Adrenal gland (tissue), 12 donors: ENCODE data around the gene MIPOL1. TPM values are rescaled to one million over a fixed set of nuclear protein-coding genes. Genes with fewer than 3 reads are reported as not detected.

Experiments
- DNase-seq, 7 donors: peaks; one replicate each; pipeline ENCODE4 v3.0.0-alpha.2; 2019 to 2020
- H3K27ac ChIP-seq, 5 donors: fragments of 200-600 bp; sonication (generic) in 4 of 5; 1 replicate in 3 of 5; 2 replicates in 2 of 5; pipeline versions ENCODE4 v1.5.1 to v1.8.0; 2016 to 2020; ENCODE audit warnings: mild to moderate bottlenecking in 1 of 5
- H3K27me3 ChIP-seq: fragments of 200-600 bp; 2 replicates; pipeline ENCODE4 v1.8.0; 2021
- H3K36me3 ChIP-seq, 2 donors: fragments of 200-600 bp; replicated peaks in 1 of 2; 1 replicate in 1 of 2; 2 replicates in 1 of 2; pipeline versions ENCODE4 v1.5.1 to v1.8.0; 2018 to 2022
- H3K4me1 ChIP-seq, 2 donors: fragments of 200-600 bp; replicated peaks in 1 of 2; 1 replicate in 1 of 2; 2 replicates in 1 of 2; pipeline versions ENCODE4 v1.5.1 to v1.8.0; 2018 to 2021
- H3K4me3 ChIP-seq, 4 donors: fragments of 200-600 bp; sonication (generic) in 3 of 4; one replicate each; pipeline ENCODE4 v1.5.1; 2016 to 2018
- H3K9me3 ChIP-seq, 3 donors: fragments of 200-600 bp; sonication (generic) in 1 of 3; replicated peaks in 1 of 3; 1 replicate in 2 of 3; 2 replicates in 1 of 3; pipeline versions ENCODE4 v1.5.1 to v1.8.0; 2016 to 2021
- POLR2A ChIP-seq, 2 donors: fragments of 450-650 bp; IDR thresholded peaks; one replicate each; pipeline ENCODE4 v1.6.1; 2017; ENCODE audit warnings: antibody characterized with exemption in 2 of 2, mild to moderate bottlenecking in 2 of 2, moderate library complexity in 1 of 2
- WGBS, 4 donors: extraction: QIAGEN DNeasy Blood & Tissue Kit in 2 of 4; methylation state at CpG; one replicate each; pipeline versions ENCODE4 v1.1.5 to v1.1.7; 2013 to 2017; 5-methylcytosine and 5-hydroxymethylcytosine counted together
- intact Hi-C, 2 donors: fragments of 100-400 bp; cut with DNase I; formaldehyde crosslinking; loops; one replicate each; pipeline versions ENCODE4 v1.14.1 to v1.15.0; 2022 to 2023
- polyA plus RNA-seq, 3 donors: library from polyadenylated mRNA; stranded (reverse); fragments of 200-250 nt in 2 of 3; fragments of 350-450 nt in 1 of 3; fragmentation: Illumina TruSeq in 1 of 3; extraction: RNeasy Lipid Tissue Mini Kit (QIAGEN cat#74804) in 1 of 3; gene quantifications; one replicate each; pipeline ENCODE4 v1.2.3, GENCODE V29; 2013 to 2014
- total RNA-seq, 9 donors: library from RNA; depleted of rRNA in 4 of 9; stranded (reverse); fragments of >200 nt in 4 of 9; fragments of 120-200 nt in 1 of 9; fragmentation: NEBNext Ultra II Directional in 1 of 9; extraction: Animal tissue kit (Norgen Biotek cat#: 25700) in 1 of 9; gene quantifications; one replicate each; pipeline versions ENCODE4 v1.1.0 to v1.2.4, GENCODE V29; 2013 to 2023
- TF ChIP-seq, protein P1 (sequence below), 6 experiments: fragments of 450-650 bp in 4 of 6; fragments of 200-600 bp in 2 of 6; sonication (generic) in 1 of 6; IDR thresholded peaks; 1 replicate in 5 of 6; 2 replicates in 1 of 6; pipeline versions ENCODE4 v1.5.1 to v1.8.0; 2016 to 2021; ENCODE audit warnings: antibody characterized with exemption in 6 of 6, mild to moderate bottlenecking in 2 of 6, moderate library complexity in 1 of 6
- donor health status: healthy with polysubstance abuse.
- donor health status: Bipolar disorder and iron deficiency.
- donor health status: DM: yes; HTN: yes; CAD: no.
- donor health status: DM: no; HTN: no; CAD: no.
- donor health status: DM: no; HTN: no; CAD: no.
- donor health status: DM: yes; HTN: yes; CAD: no.

MIPOL1 gene
- total and polyA plus RNA-seq, 12 donors, result 2.6 to 19.1 (median 7.8) TPM

- Histone ChIP-seq H3K9me3 (no peaks in the 10 kb centered on the region), H3K4me1 (no peaks in the 10 kb centered on the region), H3K27ac (no peak overlapping the region), H3K36me3 (no peaks in the 10 kb centered on the region), H3K27me3 (no peaks in the 10 kb centered on the region), H3K4me3 (no peak overlapping the region)
- intact Hi-C loops, result no loop called here
- DNase-seq, result no peak
- WGBS, 4 donors, result 90 to 96% (median 93%) methylated on average over 4 of the region's 4 CpGs
- TF ChIP-seq POLR2A (IDR thresholded peaks at IDR 0.05), result no peak
- TF ChIP-seq, protein P1, sequence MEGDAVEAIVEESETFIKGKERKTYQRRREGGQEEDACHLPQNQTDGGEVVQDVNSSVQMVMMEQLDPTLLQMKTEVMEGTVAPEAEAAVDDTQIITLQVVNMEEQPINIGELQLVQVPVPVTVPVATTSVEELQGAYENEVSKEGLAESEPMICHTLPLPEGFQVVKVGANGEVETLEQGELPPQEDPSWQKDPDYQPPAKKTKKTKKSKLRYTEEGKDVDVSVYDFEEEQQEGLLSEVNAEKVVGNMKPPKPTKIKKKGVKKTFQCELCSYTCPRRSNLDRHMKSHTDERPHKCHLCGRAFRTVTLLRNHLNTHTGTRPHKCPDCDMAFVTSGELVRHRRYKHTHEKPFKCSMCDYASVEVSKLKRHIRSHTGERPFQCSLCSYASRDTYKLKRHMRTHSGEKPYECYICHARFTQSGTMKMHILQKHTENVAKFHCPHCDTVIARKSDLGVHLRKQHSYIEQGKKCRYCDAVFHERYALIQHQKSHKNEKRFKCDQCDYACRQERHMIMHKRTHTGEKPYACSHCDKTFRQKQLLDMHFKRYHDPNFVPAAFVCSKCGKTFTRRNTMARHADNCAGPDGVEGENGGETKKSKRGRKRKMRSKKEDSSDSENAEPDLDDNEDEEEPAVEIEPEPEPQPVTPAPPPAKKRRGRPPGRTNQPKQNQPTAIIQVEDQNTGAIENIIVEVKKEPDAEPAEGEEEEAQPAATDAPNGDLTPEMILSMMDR (IDR thresholded peaks at IDR 0.05), result no peak
Measured at GRCh38 chr14:37571391-37571790, 373.7 kb downstream of the MIPOL1 start.

- Histone ChIP-seq H3K36me3 (no peaks in the 10 kb centered on the region), H3K4me3 (no peak overlapping the region), H3K4me1 (no peaks in the 10 kb centered on the region), H3K27ac (no peak overlapping the region), H3K9me3 (no peaks in the 10 kb centered on the region), H3K27me3 (no peaks in the 10 kb centered on the region)
- intact Hi-C loops, result no loop called here
- TF ChIP-seq, protein P1 (IDR thresholded peaks at IDR 0.05), result no peak
- TF ChIP-seq POLR2A (IDR thresholded peaks at IDR 0.05), result no peak
- DNase-seq, result no peak
- 69 to 86% (median 84%) methylated on average over 2 of the region's 2 CpGs for WGBS, 4 donors
Measured at GRCh38 chr14:37573356-37573755, 375.6 kb downstream of the MIPOL1 start.

DNA sequence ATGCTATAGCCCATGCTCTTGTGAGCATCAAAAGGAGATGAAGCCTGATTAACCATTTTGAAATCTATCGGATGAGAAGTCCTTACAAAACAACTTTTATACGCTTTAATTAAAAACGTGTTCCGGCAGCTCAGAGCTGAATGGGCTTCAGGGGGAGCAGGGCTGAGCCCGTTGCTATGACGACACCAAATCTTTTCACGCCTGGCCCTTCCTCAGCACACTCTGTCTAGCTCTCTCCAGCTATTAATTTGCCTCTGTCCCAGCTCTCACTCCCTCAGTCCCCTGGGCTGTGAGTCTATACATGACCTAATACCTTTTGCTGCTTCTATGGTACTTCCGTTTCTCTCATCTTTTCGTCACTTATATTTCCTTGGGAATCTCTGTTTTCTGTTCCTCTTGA lies 381.5 kb downstream of the MIPOL1 start:
- intact Hi-C loops, result no loop called here
- peaks cover 17% of the 10 kb centered on the region for H3K27me3 ChIP-seq

DNA sequence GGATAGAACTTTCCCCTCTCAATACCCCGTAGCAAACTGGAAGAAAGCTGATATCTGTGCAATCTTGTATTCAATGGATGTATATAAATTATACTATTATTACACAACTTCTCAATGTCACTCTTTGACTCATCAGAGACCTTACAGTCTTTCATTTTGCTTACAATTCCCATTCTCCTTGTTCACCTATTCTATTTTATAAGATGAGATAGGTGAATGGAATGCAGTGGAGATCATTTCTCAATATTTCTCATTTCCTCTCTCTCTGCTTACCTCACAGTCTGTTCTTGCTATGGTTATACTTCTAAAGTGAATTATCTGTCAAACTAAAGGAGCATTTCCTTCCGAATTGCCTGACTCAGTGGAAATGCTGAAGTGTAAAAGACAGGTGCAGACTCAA lies 382.4 kb downstream of the MIPOL1 start:
- 81 to 85% (median 82%) methylated on average over 2 of the region's 2 CpGs for WGBS, 4 donors
- no peak for TF ChIP-seq POLR2A (IDR thresholded peaks at IDR 0.05)
- TF ChIP-seq, protein P1 (IDR thresholded peaks at IDR 0.05), result no peak
- Histone ChIP-seq H3K27ac (no peak overlapping the region), H3K27me3 (peaks cover 25% of the 10 kb centered on the region), H3K4me3 (no peak overlapping the region), H3K4me1 (peaks cover 0 to 7% of the 10 kb centered on the region in 2 donors), H3K36me3 (no peaks in the 10 kb centered on the region), H3K9me3 (no peaks in the 10 kb centered on the region)
- no peak for DNase-seq
- intact Hi-C loops, result no loop called here

More for the DNA sequence above, 381.5 kb downstream of the MIPOL1 start:
- Histone ChIP-seq H3K9me3 (no peaks in the 10 kb centered on the region), H3K4me3 (no peak overlapping the region), H3K27ac (no peak overlapping the region), H3K4me1 (peaks cover 0 to 7% of the 10 kb centered on the region in 2 donors), H3K36me3 (no peaks in the 10 kb centered on the region)
- no peak for DNase-seq
- 41 to 43% (median 41%) methylated on average over 9 of the region's 9 CpGs for WGBS, 4 donors
- no peak for TF ChIP-seq POLR2A (IDR thresholded peaks at IDR 0.05)
- TF ChIP-seq, protein P1 (IDR thresholded peaks at IDR 0.05), result no peak
